ENCODE data around the gene TBC1D19.

DNA sequence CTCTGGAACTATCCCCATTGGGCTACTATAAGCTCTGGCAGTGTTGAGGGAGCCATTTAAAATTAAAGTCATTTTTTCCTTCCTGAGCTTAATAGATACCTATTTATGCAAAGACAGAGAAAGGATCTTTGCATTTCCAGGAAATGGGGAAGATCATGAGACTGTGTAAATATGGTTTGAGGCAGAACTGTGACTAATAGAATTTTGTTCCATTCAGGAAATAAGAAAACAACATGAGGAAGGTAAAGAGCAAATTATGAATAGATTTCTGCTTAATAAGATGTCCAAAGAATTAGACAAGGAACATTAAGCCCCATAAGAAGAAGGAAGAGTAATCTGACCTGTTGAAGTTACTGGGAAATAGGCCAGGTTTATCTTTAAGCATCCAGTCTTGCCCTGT, 17.8 kb upstream of the TBC1D19 start:
- TF ChIP-seq, protein P1, sequence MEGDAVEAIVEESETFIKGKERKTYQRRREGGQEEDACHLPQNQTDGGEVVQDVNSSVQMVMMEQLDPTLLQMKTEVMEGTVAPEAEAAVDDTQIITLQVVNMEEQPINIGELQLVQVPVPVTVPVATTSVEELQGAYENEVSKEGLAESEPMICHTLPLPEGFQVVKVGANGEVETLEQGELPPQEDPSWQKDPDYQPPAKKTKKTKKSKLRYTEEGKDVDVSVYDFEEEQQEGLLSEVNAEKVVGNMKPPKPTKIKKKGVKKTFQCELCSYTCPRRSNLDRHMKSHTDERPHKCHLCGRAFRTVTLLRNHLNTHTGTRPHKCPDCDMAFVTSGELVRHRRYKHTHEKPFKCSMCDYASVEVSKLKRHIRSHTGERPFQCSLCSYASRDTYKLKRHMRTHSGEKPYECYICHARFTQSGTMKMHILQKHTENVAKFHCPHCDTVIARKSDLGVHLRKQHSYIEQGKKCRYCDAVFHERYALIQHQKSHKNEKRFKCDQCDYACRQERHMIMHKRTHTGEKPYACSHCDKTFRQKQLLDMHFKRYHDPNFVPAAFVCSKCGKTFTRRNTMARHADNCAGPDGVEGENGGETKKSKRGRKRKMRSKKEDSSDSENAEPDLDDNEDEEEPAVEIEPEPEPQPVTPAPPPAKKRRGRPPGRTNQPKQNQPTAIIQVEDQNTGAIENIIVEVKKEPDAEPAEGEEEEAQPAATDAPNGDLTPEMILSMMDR (conservative IDR thresholded peaks at IDR 0.05 in 1 of 2, IDR thresholded peaks at IDR 0.05 in 1 of 2; ENCODE audit: extremely low read depth in 1 of 2, insufficient read depth in 1 of 2, low read depth in 1 of 2, low read length in 2 of 2) = no peak
- TF ChIP-seq EZH2 (IDR thresholded peaks at IDR 0.05; ENCODE audit: borderline replicate concordance, low read length) = no peak
